Measurements from ENCODE around the gene LILRA1.

The LILRA1 gene

GRCh38 chr19:54644056-54644455 lies 50.6 kb downstream of the LILRA1 start:
- TF ChIP-seq, protein P1, sequence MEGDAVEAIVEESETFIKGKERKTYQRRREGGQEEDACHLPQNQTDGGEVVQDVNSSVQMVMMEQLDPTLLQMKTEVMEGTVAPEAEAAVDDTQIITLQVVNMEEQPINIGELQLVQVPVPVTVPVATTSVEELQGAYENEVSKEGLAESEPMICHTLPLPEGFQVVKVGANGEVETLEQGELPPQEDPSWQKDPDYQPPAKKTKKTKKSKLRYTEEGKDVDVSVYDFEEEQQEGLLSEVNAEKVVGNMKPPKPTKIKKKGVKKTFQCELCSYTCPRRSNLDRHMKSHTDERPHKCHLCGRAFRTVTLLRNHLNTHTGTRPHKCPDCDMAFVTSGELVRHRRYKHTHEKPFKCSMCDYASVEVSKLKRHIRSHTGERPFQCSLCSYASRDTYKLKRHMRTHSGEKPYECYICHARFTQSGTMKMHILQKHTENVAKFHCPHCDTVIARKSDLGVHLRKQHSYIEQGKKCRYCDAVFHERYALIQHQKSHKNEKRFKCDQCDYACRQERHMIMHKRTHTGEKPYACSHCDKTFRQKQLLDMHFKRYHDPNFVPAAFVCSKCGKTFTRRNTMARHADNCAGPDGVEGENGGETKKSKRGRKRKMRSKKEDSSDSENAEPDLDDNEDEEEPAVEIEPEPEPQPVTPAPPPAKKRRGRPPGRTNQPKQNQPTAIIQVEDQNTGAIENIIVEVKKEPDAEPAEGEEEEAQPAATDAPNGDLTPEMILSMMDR (IDR thresholded peaks at IDR 0.05; ENCODE audit: low read depth, low read length, missing control alignments), result no peak
- no peak for DNase-seq (ENCODE audit: extremely low read depth, low read depth)
- no peak overlapping the region for H3K4me3 ChIP-seq (replicated peaks; ENCODE audit: low read depth, low read length)

DNA sequence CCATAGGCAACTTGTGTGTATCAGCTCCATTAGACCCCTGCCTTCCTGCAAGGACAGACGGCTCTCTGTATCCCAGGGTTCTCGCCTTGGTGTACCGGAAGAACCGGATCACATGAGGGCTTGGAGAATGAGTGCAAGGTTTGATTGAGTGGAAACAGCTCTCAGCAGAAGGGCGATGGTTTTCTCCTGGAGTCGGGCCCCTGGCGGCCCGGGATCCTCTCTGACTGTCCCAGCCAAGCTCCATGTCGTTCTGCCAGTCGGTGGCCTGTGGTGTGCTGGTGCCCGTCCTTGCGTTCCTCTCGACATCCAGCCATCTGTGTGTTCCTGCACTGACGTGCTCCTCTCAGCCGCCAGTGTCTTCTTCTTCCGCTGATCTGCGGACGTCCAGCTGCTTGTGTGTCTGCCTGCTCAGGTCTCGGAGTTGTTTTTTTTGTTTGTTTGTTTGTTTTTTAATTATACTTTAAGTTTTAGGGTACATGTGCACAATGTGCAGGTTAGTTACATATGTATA lies 53.0 kb downstream of the LILRA1 start:
- H3K4me3 ChIP-seq (replicated peaks; ENCODE audit: low read depth, low read length), result no peak overlapping the region
- TF ChIP-seq, protein P1 (IDR thresholded peaks at IDR 0.05; ENCODE audit: low read depth, low read length, missing control alignments), result no peak
- no peak for DNase-seq (ENCODE audit: extremely low read depth, low read depth)

GRCh38 chr19:54648129-54648528 lies 54.7 kb downstream of the LILRA1 start:
- DNase-seq (ENCODE audit: extremely low read depth, low read depth), result no peak

GRCh38 chr19:54650108-54650655 lies 56.8 kb downstream of the LILRA1 start:
- DNase-seq (ENCODE audit: extremely low read depth, low read depth), result no peak
- TF ChIP-seq, protein P1 (IDR thresholded peaks at IDR 0.05; ENCODE audit: low read depth, low read length, missing control alignments), result no peak
- no peak overlapping the region for H3K4me3 ChIP-seq (replicated peaks; ENCODE audit: low read depth, low read length)

More at GRCh38 chr19:54648129-54648528, 54.7 kb downstream of the LILRA1 start:
- TF ChIP-seq, protein P1 (IDR thresholded peaks at IDR 0.05; ENCODE audit: low read depth, low read length, missing control alignments), result no peak
- H3K4me3 ChIP-seq (replicated peaks; ENCODE audit: low read depth, low read length), result no peak overlapping the region

Data from HFF-Myc (cell line).